Amniotic stem cell (primary cell): ENCODE measurements around the gene NCK1.
"Not testable (repeated sequence)": the region's sequence is repeated elsewhere in the genome, so short reads cannot be mapped to it uniquely, and the experiment has no call there.

Experiments
- DNase-seq: peaks from one replicate; lab custom pipeline; 2025; lab: John Stamatoyannopoulos, UW

Gene NCK1

DNA sequence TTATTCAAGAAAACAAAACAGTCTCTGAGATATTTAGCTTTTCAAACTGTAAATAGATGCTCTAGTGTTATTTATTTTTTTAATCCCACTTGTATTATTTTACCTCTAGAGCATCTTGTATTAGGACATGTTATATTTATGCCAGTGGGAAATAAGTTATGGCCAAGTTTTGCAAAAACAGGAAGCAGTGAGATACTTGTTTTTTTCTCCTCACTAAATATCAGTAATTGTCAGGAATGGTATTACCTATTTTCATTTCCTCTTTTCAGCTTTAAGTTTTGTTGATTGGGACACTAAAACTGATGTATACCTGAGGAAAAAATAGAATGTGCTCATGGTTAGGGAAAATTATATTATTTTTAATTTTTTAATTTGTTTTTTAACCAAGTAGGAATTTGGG, 87.1 kb downstream of the NCK1 start:
- no peak for DNase-seq

DNA sequence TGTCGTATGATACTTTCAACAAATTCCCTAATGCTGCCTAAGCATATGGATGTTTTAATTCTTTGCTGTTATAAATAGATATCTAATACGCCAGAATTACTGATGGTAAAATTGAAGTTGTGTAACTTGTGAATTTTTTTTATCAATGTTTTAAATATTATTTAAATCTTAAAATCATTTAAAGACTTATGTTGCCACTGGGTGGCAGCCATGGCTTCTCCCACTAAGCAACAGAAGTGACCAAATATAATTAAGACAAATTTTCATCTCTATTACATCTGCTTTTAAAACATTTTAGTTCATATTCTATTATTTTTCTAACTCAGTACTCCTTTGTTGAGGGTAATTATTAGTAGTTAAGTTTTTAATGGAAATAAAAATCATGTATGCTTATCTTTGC, 87.7 kb downstream of the NCK1 start:
- no peak for DNase-seq

DNA sequence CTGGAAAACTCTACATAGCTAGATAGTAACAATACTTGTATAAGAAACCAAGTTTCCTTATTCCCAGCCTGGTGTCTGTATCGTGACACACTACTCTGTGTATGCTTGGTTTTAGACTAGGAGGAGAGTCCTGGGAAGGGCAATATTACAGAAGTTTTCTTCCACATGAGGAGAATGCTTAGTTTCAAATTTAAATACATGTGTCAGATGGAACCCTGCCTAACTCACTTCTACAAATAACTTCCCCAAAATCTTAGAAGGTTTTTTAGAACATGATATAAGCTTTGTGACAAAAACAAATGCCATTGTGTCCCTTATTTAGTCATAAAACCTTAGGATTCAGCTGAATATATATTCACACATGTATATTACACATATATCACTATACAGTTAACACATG, 88.6 kb downstream of the NCK1 start:
- DNase-seq = no peak

DNA sequence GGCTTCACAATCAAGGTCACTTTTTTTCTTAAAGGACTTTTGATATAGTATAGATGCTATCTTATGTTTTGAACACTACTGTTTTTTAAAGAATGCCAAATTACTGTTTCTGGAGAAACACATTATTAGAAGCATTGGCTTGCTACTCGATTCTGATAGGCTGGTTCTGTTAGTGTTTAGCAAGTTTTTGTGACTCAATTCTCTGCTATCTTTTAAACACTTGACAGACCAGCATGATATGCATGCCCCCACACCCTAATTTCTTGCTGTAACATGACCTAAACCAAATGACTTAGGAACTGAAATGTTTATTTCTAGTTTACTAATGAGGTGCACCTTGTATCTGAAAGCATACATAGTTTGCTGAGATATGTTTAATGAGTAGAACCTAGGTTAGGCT, 90.3 kb downstream of the NCK1 start:
- no peak for DNase-seq

DNA sequence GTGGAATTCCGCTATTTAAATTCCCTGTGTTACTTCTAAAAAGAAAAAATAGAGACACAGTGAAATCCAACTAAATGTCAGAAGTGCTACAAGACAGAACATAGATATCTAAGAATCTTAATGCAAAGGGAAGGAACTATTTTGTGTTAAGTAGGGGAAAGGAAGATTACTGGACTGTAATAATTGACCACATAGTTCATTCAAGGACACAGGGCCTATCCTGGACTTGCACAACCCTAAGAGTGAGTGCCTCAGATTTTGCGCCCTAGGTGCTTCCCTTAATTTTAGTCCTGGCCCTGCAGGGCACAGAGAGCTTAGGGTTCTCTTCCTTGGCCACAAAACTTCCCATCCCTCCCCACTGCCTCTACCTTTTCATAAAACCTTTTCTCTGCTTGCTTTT, 92.2 kb downstream of the NCK1 start:
- no peak for DNase-seq

DNA sequence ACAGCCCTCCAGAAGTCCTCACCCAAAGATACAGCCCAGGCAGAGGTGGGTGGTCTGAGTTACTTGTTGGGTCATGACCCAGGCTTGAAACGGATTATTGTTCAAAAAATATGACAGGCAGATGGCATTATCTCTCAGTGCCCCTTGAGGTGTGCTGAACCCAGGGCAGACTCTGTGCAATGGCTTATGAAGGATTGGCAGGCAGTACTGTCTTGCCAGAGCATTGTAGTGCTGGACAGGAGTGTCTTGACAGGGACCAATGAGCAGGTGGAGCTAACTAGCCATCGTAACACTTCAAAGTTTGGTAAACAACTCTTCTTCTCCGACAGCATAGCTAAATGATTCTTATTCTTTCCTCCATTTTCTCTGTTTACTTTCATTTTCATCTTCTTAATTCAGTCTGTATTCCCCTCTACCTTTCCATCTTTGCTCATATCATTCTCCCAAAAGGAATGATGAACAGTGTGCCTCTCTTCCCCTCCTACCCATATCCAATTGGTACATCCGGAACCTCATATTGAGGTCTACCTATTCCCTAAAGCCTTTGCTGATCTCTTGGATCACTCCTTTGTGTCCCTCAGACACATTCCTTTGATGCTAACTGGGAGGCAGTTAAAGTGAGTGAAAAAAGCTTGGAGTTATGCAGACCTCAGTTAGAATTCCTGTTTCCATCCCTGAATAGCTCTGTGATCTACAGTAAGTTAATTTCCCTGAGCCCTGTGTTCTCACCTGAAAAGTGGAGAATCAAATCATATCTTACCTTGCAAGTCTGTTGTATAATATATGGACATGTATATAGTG, 93.2 kb downstream of the NCK1 start:
- DNase-seq = no peak

DNA sequence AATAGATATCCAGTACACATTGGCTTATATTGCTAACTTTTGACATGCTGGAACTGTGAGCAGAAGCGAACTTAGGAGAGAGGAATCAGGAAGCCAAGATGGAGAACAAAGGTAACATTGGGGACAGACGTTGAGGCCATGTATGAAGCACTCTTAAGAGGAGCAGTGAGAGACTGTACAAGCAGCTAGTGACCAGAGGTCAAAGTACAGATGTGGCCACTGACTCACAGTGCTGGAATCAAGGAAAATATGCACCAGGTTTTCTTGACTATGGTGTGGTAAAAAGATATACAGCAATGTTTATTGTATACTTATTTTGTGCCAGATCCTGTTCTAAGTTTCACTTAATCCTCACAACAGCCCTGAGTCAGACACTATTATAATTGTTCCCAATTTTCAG, 93.8 kb downstream of the NCK1 start:
- DNase-seq = no peak

DNA sequence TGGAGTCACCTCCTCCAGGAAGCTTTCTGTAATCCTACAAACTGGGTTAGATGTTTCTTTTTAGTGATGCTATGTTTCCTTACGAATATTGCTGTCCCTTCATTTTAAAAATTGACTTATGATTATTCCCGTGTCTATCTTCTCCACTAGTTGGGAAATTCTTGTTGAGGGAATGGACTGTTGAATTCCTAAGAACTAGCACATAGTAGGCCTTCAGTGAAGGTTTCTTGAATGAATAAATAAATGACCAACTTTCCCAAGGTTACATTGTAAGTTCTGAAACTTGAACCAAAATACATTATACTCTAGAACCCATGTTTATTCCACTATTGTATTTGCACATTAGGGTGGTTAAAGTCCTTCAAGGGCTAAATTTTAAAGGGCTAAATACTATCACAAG, 95.0 kb downstream of the NCK1 start:
- no peak for DNase-seq

DNA sequence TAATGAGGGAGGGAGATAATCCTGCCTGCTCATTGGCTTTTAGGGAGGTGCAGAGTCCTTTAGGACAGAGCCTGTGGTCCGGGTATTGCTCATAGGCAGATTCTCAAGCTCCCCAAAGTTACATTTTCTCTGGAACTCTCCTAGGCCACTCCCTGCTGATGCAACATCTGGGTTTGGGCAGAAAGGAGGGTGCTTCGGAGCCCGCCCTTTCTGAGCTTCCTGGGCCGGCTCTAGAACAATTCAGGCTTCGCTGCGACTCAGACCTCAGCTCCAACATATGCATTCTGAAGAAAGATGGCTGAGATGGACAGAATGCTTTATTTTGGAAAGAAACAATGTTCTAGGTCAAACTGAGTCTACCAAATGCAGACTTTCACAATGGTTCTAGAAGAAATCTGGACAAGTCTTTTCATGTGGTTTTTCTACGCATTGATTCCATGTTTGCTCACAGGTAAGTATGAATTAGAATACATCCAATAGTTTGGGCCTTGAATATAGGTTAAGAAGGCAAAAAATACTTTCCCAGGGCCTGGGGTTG, 95.8 kb downstream of the NCK1 start, which contains the start of gene IL20RB:
IL20RB (plus strand) TSS at position 233 of the 538 bp plus-strand sequence; CDS start at position 364, 131 bp downstream.
- DNase-seq = no peak

DNA sequence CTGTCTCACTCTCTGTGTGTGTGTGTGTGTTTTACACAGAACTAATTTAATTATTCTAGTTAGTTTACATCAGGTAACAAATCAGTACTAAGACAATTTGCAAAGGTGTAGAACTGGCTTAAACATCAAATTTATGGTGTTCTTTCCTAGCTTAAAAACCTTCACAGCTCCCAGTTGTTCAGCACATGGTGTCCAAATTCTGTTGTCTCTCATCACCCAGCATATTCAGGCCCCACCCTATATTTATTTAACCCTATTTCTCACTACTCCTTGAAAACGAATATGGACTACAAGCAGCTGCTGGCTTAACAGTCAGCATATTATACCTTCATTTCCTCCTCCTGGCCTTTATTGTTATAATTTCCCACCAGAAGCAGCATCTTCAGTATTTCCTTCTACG, 96.9 kb downstream of the NCK1 start:
- no peak for DNase-seq

DNA sequence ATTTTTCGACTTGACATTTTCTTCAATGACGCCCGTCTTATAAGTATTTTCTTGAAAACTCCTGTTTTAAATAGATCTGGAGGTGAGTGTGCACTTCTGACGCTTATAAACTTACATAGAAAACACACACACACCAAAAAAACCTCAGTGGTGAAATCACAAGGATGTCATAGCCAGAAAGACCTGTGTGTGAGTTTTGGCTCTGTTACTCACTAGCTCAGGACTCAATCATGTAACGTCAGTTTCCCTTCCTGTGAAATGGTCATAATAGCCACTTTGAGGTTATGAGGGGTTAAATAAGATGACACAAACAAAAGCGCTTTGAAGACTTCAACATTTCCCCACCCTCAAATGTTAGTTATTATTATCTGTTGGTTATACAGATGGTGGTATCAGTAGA, 97.6 kb downstream of the NCK1 start:
- no peak for DNase-seq

DNA sequence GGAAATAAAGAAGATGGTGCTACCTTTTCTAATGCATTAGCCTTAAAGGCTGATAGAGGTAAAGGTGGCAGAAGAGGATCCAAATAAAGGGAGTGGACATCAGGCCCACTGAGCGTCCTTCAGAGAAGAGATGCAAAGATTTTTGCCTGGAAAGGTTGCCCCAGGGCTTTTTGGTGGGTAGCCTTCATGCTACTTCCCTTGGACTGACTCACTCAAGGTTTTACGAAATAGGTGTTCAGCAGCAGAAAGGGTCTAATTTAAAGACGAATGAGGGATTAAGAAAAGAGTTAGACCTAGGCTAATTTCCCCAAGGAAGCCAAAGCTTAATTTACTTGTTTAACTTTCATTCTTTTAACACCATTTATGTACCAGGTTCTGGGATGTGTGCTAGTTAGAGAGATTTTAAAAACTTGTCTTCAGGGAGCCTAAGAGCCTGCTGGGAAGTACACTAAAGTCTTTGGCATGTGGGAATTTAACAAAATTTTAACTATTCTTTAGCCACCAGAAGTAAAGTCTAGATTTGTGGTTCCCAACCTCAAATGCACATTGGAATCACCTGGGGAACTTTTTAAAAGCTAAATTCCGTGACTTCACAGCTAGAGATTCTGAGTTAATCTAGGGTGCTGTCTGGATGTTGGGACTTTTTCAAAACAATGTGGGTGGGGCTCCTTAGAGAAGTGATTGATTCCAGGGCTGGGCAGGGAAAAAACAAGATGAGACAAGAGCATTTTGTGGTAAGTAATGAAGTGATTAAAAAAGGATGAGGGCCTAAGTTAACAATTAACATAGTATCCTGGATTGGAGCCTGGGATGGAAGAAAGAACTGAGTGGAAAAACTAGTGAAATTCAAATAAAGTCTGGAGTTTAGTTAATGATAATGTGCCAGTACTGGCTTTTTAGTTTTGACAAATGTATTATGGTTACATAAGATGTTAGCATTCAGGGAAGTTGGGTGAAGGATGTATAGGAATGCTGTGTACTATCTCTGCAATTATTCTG, 99.1 kb downstream of the NCK1 start:
- no peak for DNase-seq

DNA sequence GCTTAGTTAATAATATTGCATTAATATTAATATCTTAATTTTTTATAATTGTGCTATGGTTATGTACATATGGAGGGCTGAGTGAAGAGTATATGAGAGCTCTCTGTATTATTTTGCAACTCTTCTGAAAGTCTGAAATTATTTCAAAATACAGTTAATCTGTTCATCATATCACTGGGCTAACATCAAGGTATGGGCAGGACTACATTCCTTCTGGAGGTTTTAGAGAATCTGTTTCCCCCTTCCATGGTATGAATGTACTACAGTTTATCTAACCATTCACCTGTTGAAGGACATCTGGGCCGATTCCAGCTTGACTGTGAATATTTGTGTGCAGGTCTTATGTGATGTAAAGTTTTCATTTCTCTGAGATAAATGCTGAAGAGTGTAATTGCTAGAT, 100.9 kb downstream of the NCK1 start:
- DNase-seq = no peak

DNA sequence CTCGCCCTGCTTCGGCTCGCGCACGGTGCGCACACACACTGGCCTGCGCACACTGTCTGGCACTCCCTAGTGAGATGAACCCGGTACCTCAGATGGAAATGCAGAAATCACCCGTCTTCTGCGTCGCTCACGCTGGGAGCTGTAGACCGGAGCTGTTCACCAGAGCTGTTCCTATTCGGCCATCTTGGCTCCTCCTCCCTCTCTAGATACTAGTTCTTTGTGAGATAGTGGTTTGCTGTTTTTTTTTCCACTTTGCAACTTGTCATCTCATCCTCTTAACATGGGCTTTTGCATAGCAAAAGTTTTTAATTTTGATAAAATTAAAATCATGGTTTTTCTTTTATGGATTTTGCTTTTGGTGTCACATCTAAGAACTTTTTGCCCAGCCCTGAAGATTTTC, 107.5 kb downstream of the NCK1 start:
- DNase-seq = not testable (repeated sequence)

DNA sequence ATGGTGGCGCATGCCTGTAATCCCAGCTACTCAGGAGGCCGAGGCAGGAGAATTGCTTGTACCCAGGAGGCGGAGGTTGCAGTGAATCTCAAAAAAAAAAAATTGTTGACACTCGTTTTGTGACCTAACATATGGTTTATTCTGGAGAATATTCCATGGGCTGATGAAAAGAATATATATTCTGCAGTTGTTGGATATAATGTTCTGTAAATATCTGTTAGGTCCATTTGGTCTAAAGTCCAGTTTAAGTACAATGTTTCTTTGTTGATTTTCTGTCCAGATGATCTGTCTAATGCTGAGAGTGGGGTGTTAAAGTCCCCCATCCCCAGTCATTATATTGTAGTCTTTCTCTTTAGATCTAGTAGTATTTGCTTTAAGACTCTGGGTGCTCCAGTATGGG, 111.3 kb downstream of the NCK1 start:
- DNase-seq = no peak

DNA sequence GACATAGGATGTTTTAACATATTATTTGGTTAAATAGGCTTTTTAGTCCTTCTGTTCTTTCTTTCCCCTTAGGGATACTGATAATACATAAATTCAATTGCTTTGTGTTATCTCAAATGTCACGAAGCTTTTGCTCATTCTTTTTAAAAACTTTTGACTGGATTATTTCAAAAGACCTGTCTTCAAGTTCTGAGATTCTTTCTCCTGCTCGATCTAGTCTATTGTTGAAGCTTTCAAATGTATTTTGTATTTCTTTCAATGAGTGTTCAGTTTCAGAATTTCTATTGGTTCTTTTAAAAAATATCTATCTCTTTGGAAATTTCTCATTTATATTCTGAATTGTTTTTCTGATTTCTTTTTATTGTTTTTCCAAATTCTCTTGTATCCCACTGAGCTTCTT, 112.7 kb downstream of the NCK1 start:
- no peak for DNase-seq

DNA sequence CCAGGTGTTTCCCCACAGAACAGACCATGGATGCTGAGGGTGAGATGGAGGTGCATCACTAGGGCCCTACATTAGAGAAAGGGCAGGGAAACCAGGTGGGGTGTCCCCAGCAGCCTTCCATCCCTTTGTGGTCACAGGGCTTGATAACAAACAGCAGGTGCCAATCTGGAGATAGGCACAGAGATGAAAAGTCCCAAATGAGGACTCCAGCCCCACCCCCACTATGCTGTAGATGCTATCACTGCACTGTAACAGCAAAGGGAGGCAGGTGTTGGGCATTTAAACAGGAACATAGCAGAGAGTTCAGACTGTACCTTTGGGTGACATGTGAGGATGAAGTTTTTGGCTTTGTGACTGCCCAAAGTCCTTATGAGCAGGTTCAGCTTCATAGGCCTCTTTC, 117.2 kb downstream of the NCK1 start:
- no peak for DNase-seq

DNA sequence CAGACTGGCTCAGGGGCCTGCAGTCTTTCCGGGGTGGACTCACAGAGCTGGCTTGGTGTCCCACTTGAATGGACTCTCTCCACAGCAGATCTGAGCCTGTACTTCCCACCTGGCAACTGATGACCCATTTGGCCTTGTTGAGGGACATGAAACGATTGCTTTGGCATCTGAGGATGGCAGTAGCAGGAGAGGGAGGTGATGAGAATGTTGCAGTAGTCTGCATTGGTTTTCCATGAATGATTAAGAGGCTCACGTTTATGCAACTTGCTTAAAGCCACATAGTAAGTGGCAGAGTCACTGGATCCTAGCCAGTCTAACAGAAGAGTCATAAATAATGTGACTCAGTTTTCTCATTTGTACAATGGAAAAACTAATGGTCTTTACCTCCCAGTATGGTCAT, 117.7 kb downstream of the NCK1 start:
- no peak for DNase-seq

DNA sequence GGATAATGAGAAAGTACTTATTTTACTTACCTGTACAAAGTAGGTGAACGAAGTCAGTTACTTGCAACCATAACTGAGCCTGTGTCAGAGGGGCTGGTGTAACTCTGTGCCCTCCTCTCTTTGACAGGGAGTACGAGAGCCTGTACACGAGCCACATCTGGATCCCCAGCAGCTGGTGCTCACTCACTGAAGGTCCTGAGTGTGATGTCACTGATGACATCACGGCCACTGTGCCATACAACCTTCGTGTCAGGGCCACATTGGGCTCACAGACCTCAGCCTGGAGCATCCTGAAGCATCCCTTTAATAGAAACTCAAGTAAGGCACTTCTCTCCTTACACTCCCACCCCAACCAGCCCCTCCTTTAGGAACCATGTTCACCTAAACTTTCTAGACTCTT, 120.0 kb downstream of the NCK1 start:
- DNase-seq = no peak

DNA sequence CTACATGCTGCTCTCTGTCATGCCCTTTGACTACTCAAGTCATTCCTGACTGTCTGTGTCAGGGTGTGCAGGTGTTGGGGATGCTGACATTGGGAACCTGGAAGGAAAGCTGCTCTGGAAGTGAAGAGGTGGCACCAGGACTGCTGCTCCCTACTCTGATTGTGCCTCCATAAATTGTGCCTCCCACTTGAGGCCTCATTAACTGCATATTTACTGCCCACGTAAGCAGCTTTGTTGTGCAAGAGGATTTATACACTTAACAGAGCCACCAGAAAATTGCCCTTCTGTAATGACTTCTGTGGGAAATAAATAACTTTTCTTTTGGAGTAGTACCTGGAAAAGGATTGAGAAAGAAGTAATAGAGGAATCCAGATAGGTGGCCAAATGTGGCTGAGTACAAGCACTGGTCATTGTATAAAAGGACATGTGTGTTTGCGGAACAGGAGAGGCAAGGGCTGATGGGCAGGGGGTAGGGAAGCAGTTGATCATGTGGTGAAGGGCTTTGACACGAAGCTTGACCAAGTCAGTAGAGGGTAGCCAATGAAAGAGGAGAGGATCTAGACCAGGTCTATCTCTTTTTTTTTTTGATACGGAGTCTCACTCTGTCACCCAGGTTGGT, 120.6 kb downstream of the NCK1 start:
- DNase-seq = no peak

DNA sequence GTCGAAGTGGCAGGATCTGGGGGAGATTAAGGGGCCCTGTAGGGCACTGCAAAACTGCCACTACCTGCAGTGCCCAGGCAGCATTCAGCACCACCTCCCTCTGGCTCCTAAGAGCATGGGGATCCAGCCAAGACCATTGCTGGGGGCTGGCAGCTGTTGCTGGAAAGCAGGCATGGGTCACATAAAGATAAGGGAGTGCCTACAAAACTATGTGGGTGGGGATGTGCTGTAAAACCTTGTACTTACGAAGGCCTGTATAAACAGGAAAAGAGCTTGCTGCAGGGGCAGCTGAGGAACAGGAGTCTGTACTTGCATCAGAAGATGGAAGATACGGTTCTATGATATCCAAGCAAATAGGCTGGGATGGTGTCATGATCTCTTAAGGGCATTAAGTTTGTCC, 122.8 kb downstream of the NCK1 start:
- DNase-seq = no peak

DNA sequence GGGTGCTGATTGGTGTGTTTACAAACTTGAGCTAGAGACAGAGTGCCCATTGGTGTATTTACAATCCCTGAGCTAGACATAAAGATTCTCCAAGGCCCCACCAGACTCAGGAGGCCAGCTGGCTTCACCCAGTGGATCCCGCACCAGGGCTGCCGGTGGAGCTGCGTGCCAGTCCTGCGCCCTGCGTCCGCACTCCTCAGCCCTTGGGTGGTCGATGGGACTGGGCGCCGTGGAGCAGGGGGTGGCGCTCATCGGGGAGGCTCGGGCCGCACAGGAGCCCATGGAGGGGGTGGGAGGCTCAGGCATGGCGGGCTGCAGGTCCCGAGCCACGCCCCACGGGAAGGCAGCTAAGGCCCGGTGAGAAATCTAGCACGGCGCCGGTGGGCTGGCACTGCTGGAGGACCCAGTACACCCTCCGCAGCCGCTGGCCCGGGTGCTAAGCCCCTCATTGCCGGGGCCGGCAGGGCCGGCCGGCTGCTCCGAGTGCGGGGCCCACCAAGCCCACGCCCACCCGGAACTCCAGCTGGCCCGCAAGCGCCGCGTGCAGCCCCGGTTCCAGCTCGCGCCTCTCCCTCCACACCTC, 125.5 kb downstream of the NCK1 start:
- not testable (repeated sequence) for DNase-seq
